Left renal pelvis (tissue), 4 donors: ENCODE results near the gene ZNF555. TPM values are rescaled to one million over a fixed set of nuclear protein-coding genes. Genes with fewer than 3 reads are reported as not detected.
A peak's percentile ranks its signal among the peaks of the same experiment; 100 is the strongest.
"Not testable (repeated sequence)": the region's sequence is repeated elsewhere in the genome, so short reads cannot be mapped to it uniquely, and the experiment has no call there.

ENCODE experiments used
- DNase-seq, 4 donors: peaks; one replicate each; pipeline ENCODE4 v3.0.0-alpha.2; 2013; ENCODE audit warnings: low read depth in 4 of 4, low spot score in 3 of 4
- polyA plus RNA-seq, 4 donors: library from polyadenylated mRNA; unstranded; fragments of 120-200 nt; gene quantifications; one replicate each; pipeline ENCODE4 v1.2.1, GENCODE V29; 2013; ENCODE audit not compliant: insufficient read length in 4 of 4

Gene ZNF555
- polyA plus RNA-seq = 10 to 100 TPM; 10.0 to 14.7 (median 11.9) TPM

GRCh38 chr19:2840794-2841791, at the start of gene ZNF555:
ZNF555 (plus strand) TSS chr19:2841475; CDS start chr19:2841573, 98 bp downstream.
- DNase-seq = peak; percentile 97 to 99 (median 98)

GRCh38 chr19:2791876-2792275, 49.4 kb upstream of the ZNF555 start:
- DNase-seq = no peak

GRCh38 chr19:2792666-2793065, 48.6 kb upstream of the ZNF555 start:
- not testable (repeated sequence) for DNase-seq

GRCh38 chr19:2793126-2793525, 48.1 kb upstream of the ZNF555 start:
- no peak for DNase-seq

- no peak for DNase-seq
Observed at GRCh38 chr19:2793577-2793976, 47.7 kb upstream of the ZNF555 start.

- no peak for DNase-seq
Observed at GRCh38 chr19:2795827-2796658, 45.2 kb upstream of the ZNF555 start.

GRCh38 chr19:2796659-2797266, 44.5 kb upstream of the ZNF555 start:
- no peak for DNase-seq

- DNase-seq = no peak
Observed at GRCh38 chr19:2797280-2797679, 44.0 kb upstream of the ZNF555 start.

- DNase-seq = no peak
Observed at GRCh38 chr19:2798158-2798685, 43.1 kb upstream of the ZNF555 start.

GRCh38 chr19:2798733-2799132, 42.5 kb upstream of the ZNF555 start:
- no peak for DNase-seq

- DNase-seq = no peak
Observed at GRCh38 chr19:2799273-2800020, 41.8 kb upstream of the ZNF555 start.

GRCh38 chr19:2800506-2800905, 40.8 kb upstream of the ZNF555 start:
- no peak for DNase-seq

GRCh38 chr19:2802826-2803225, 38.4 kb upstream of the ZNF555 start:
- no peak for DNase-seq

- no peak for DNase-seq
Observed at GRCh38 chr19:2803486-2804155, 37.7 kb upstream of the ZNF555 start.

GRCh38 chr19:2804156-2805004, 36.9 kb upstream of the ZNF555 start:
- no peak for DNase-seq

- no peak for DNase-seq
Observed at GRCh38 chr19:2805261-2805900, 35.9 kb upstream of the ZNF555 start.

GRCh38 chr19:2805991-2806649, 35.2 kb upstream of the ZNF555 start:
- DNase-seq = no peak
